HCT116 (cell line): ENCODE data around the gene CAT. TPM values are rescaled to one million over a fixed set of nuclear protein-coding genes. Genes with fewer than 3 reads are reported as not detected.

Experiments used
- ATAC-seq: fragments of 200-7000 bp; cut with Tn5 transposase; 2 replicates; pipeline ENCODE4 v1.9.1; 2020; ENCODE audit warnings: mild to moderate bottlenecking, moderate library complexity
- BruUV-seq: library from RNA; stranded (reverse); fragments of 400-500 nt; replicated peaks from 2 replicates; lab custom pipeline; 2021; lab: Mats Ljungman, UMichigan
- CTCF ChIA-PET: fragments of 300-600 bp; sonication (Branson Sonifier 250); formaldehyde crosslinking; loops from one replicate; lab custom pipeline; 2021; ENCODE audit warnings: antibody characterized with exemption; lab: Charles Lee
- POLR2A ChIA-PET: fragments of 300-600, 350-600 bp; sonication (Branson Sonifier 250); formaldehyde crosslinking; loops from one replicate; lab custom pipeline; 2021; ENCODE audit warnings: antibody characterized with exemption; lab: Charles Lee
- RAD21 ChIA-PET, 2 experiments: fragments of 300-600 bp; sonication (Branson Sonifier 250); formaldehyde crosslinking; loops; one replicate each; lab custom pipeline; 2023; ENCODE audit warnings: low total read pairs in 2 of 2; ENCODE audit not compliant: uncharacterized antibody in 2 of 2, unreplicated experiment in 2 of 2, low non-redundant PET in 1 of 2; lab: Charles Lee
- DNase-seq: peaks from one replicate; pipeline ENCODE4 v3.0.0-alpha.2; 2010; ENCODE audit warnings: low read depth, low spot score
- H2AFZ ChIP-seq: fragments of 200-600 bp; shearing (Covaris generic), sonication (generic); 2 replicates; pipeline ENCODE4 v1.6.1; 2017; ENCODE audit warnings: low read depth, mixed run types, mixed read lengths, antibody characterized with exemption, low read length; ENCODE audit not compliant: poor library complexity, severe bottlenecking
- H3K27ac ChIP-seq: 2 replicates; pipeline ENCODE4 v1.5.1; 2012; ENCODE audit warnings: low read depth, low read length
- H3K27me3 ChIP-seq: fragments of 200-600 bp; sonication (generic); 2 replicates; pipeline ENCODE4 v1.6.1; 2016; ENCODE audit warnings: mixed run types, low read length, mixed read lengths; ENCODE audit not compliant: insufficient read depth
- H3K36me3 ChIP-seq, 2 experiments: fragments of 200-500 bp in 1 of 2; fragments of 200-600 bp in 1 of 2; sonication (Bioruptor generic) in 1 of 2; sonication (generic) in 1 of 2; 2 replicates each; pipeline versions ENCODE4 v1.5.1 to v1.6.1; 2014 to 2016; ENCODE audit warnings: low read length in 2 of 2, inconsistent platforms in 1 of 2, mixed read lengths in 1 of 2, mixed run types in 1 of 2; ENCODE audit not compliant: insufficient read depth in 2 of 2, control insufficient read depth in 1 of 2
- H3K4me1 ChIP-seq, 2 experiments: fragments of 200-600 bp in 1 of 2; sonication (generic) in 1 of 2; 2 replicates each; pipeline versions ENCODE4 v1.5.1 to v1.6.1; 2012 to 2017; ENCODE audit warnings: low read length in 2 of 2, inconsistent platforms in 1 of 2, mild to moderate bottlenecking in 1 of 2, mixed read lengths in 1 of 2, mixed run types in 1 of 2, moderate library complexity in 1 of 2; ENCODE audit not compliant: insufficient read depth in 2 of 2, control insufficient read depth in 1 of 2
- H3K4me2 ChIP-seq: fragments of 200-600 bp; sonication (generic); 2 replicates; pipeline ENCODE4 v1.6.1; 2017; ENCODE audit warnings: mixed run types, low read length, mixed read lengths
- H3K4me3 ChIP-seq, 2 experiments: fragments of 200-600 bp in 1 of 2; sonication (generic) in 1 of 2; replicated peaks in 1 of 2; 2 replicates each; pipeline ENCODE4 v1.5.1; 2011 to 2016; ENCODE audit warnings: low read length in 2 of 2, control low read depth in 1 of 2, low read depth in 1 of 2, mild to moderate bottlenecking in 1 of 2, mixed read lengths in 1 of 2, mixed run types in 1 of 2
- H3K79me2 ChIP-seq: fragments of 200-600 bp; sonication (generic); 2 replicates; pipeline ENCODE4 v1.6.1; 2017; ENCODE audit warnings: mild to moderate bottlenecking, mixed run types, low read length, moderate library complexity, mixed read lengths; ENCODE audit not compliant: insufficient read depth
- H3K9ac ChIP-seq: fragments of 200-600 bp; sonication (generic); 2 replicates; pipeline ENCODE4 v1.6.1; 2016; ENCODE audit warnings: low read length, mixed read lengths
- H3K9me2 ChIP-seq: fragments of 200-600 bp; sonication (generic), shearing (Covaris generic); 2 replicates; pipeline ENCODE4 v1.6.1; 2017; ENCODE audit warnings: mixed run types, mild to moderate bottlenecking, moderate library complexity; ENCODE audit not compliant: insufficient read depth
- H3K9me3 ChIP-seq, 2 experiments: fragments of 200-500 bp in 1 of 2; fragments of 200-600 bp in 1 of 2; sonication (Bioruptor generic) in 1 of 2; sonication (generic) in 1 of 2; 2 replicates each; pipeline ENCODE4 v1.6.1; 2014 to 2017; ENCODE audit warnings: low read length in 2 of 2, mixed read lengths in 2 of 2, inconsistent platforms in 1 of 2, low read depth in 1 of 2, mild to moderate bottlenecking in 1 of 2, mixed run types in 1 of 2, moderate library complexity in 1 of 2; ENCODE audit not compliant: control insufficient read depth in 1 of 2, insufficient read depth in 1 of 2
- H4K20me1 ChIP-seq: fragments of 200-600 bp; sonication (generic), shearing (Covaris generic); 2 replicates; pipeline ENCODE4 v1.6.1; 2017; ENCODE audit warnings: mixed run types, mild to moderate bottlenecking, moderate library complexity; ENCODE audit not compliant: insufficient read depth
- CBX3 ChIP-seq: IDR thresholded peaks from 2 replicates; pipeline ENCODE4 v1.6.1; 2012; ENCODE audit warnings: low read depth
- CEBPB ChIP-seq: IDR thresholded peaks from 2 replicates; pipeline ENCODE4 v1.6.1; 2012; ENCODE audit warnings: low read depth
- EGR1 ChIP-seq: IDR thresholded peaks from 2 replicates; pipeline ENCODE4 v1.6.1; 2012; ENCODE audit warnings: low read depth
- ELF1 ChIP-seq: IDR thresholded peaks from 2 replicates; pipeline ENCODE4 v1.6.1; 2012; ENCODE audit warnings: low read depth, borderline replicate concordance
- EZH2 ChIP-seq: fragments of 200-600 bp; sonication (generic); IDR thresholded peaks from 2 replicates; pipeline ENCODE4 v1.6.1; 2017; ENCODE audit warnings: antibody characterized with exemption, mixed run types
- FOSL1 ChIP-seq: IDR thresholded peaks from 2 replicates; pipeline ENCODE4 v1.6.1; 2012; ENCODE audit warnings: low read depth
- JUND ChIP-seq: IDR thresholded peaks from 2 replicates; pipeline ENCODE4 v1.6.1; 2012
- POLR2A ChIP-seq: IDR thresholded peaks from 2 replicates; pipeline ENCODE4 v1.7.0; 2011; ENCODE audit warnings: borderline replicate concordance; ENCODE audit not compliant: insufficient read depth, insufficient read length; ENCODE audit errors: extremely low read depth
- POLR2AphosphoS5 ChIP-seq: IDR thresholded peaks from 2 replicates; pipeline ENCODE4 v1.6.1; 2011; ENCODE audit warnings: mild to moderate bottlenecking, low read depth, low read length, moderate library complexity
- RAD21 ChIP-seq: IDR thresholded peaks from 2 replicates; pipeline ENCODE4 v1.6.1; 2012; ENCODE audit warnings: low read depth, mild to moderate bottlenecking
- SP1 ChIP-seq: IDR thresholded peaks from 2 replicates; pipeline ENCODE4 v1.6.1; 2012; ENCODE audit warnings: low read depth
- SRF ChIP-seq: IDR thresholded peaks from 2 replicates; pipeline ENCODE4 v1.6.1; 2012; ENCODE audit warnings: low read depth
- ZFX ChIP-seq: fragments of 450-650 bp; IDR thresholded peaks from 2 replicates; pipeline ENCODE4 v1.6.1; 2017
- ZNF274 ChIP-seq: fragments of 200-500 bp; sonication (Bioruptor generic); IDR thresholded peaks from 2 replicates; pipeline ENCODE4 v1.6.1; 2014; ENCODE audit warnings: mild to moderate bottlenecking, low read depth, low read length, inconsistent platforms
- intact Hi-C: fragments of 100-400 bp; cut with micrococcal nuclease; formaldehyde crosslinking; loops from 2 replicates; pipeline ENCODE4 v1.10.0; 2022
- total RNA-seq: library from RNA; stranded (reverse); gene quantifications from one replicate; pipeline ENCODE4 v1.2.1, GENCODE V29; 2021; ENCODE audit not compliant: unreplicated experiment
- TF ChIP-seq, protein P1 (sequence below): IDR thresholded peaks from 2 replicates; pipeline ENCODE4 v1.6.1; 2011; ENCODE audit warnings: mild to moderate bottlenecking, low read length, moderate library complexity; ENCODE audit not compliant: insufficient replicate concordance; ENCODE audit errors: extremely low read depth
- TF ChIP-seq, protein P2 (sequence below): IDR thresholded peaks from 2 replicates; pipeline ENCODE4 v1.6.1; 2012; ENCODE audit warnings: low read depth

CAT gene
- total RNA-seq, 1 experiment from 2014 or later, result 50.9 TPM

DNA sequence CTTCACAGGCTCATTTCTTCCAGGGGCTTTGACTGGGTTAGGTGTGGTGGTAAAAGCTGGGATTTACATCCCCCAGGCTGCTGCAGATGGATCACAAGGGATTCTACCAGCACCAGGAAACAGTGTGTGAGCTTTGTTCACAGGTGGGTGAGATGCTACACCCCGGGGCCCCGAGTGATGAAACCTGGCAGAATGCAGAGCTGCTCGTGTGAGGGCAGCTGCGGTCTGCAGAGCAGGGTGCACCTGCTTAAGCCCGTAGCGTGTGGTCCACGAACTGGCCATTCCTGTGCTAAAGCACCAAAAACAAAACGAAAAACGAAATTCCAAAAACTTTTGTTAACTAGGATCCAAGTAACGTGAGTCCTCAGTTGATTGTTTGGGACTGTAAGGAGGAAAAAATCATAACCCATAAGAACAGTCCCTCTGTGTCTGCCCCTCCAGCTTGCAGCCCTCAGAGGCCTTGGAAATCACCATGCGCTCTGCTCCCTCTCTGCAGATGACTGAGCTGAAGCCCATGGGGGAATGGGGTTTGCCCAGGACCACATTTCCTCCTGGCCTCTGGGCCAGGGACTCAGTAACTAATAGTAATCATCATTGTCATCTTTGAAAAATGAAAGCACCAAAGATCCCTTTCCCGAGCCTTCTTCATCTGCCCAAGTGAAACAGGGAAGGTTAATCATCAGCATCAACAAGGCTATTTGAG is 50.3 kb downstream of the CAT start (continued):
- TF ChIP-seq, protein P1, sequence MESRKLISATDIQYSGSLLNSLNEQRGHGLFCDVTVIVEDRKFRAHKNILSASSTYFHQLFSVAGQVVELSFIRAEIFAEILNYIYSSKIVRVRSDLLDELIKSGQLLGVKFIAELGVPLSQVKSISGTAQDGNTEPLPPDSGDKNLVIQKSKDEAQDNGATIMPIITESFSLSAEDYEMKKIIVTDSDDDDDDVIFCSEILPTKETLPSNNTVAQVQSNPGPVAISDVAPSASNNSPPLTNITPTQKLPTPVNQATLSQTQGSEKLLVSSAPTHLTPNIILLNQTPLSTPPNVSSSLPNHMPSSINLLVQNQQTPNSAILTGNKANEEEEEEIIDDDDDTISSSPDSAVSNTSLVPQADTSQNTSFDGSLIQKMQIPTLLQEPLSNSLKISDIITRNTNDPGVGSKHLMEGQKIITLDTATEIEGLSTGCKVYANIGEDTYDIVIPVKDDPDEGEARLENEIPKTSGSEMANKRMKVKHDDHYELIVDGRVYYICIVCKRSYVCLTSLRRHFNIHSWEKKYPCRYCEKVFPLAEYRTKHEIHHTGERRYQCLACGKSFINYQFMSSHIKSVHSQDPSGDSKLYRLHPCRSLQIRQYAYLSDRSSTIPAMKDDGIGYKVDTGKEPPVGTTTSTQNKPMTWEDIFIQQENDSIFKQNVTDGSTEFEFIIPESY, result no peak

DNA sequence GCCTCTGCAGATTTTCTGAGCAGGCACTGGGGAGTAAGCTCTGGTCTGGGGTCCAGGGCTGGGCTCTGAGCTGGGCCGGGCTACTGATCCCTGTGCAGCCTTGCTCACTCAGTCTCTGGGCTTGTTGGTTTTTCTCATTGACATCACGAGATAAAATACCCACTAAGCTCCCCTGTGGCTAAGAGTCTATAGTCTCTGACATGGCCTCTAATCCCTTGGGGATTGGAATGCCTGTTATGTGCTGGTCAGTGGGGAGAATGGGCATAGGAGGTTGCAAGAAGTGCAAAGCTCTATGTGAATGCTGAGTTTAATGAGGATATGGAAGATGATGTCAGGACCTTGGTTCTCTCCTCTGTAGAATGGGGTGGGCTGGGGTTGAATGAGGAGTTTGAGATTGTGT is 51.6 kb downstream of the CAT start:
- CTCF ChIA-PET, result no interaction called here
- DNase-seq (no peak), ATAC-seq (no peak)
- no peaks in the 10 kb centered on the region for H3K36me3 ChIP-seq
- no peaks in the 10 kb centered on the region for H3K9me3 ChIP-seq
- H3K27me3 ChIP-seq, result no peaks in the 10 kb centered on the region
- peaks cover 19 to 30% of the 10 kb centered on the region in 2 experiments for H3K4me1 ChIP-seq
- no peak overlapping the region for H3K4me3 ChIP-seq
- H3K4me2 ChIP-seq, result no peak overlapping the region
- no peaks in the 10 kb centered on the region for H3K9me2 ChIP-seq
- POLR2A ChIA-PET, result no interaction called here
- H3K27ac ChIP-seq, result no peak overlapping the region
- no peaks in the 10 kb centered on the region for H3K79me2 ChIP-seq
- RAD21 ChIA-PET, result no interaction called here
- H4K20me1 ChIP-seq, result no peaks in the 10 kb centered on the region
- TF ChIP-seq, protein P1, result no peak
- TF ChIP-seq SRF (no peak), FOSL1 (no peak), ZFX (no peak), RAD21 (no peak), CBX3 (no peak), ELF1 (no peak), CEBPB (no peak), SP1 (no peak), ZNF274 (no peak), POLR2AphosphoS5 (no peak), EGR1 (no peak), POLR2A (no peak), EZH2 (no peak), JUND (no peak)
- TF ChIP-seq, protein P2, sequence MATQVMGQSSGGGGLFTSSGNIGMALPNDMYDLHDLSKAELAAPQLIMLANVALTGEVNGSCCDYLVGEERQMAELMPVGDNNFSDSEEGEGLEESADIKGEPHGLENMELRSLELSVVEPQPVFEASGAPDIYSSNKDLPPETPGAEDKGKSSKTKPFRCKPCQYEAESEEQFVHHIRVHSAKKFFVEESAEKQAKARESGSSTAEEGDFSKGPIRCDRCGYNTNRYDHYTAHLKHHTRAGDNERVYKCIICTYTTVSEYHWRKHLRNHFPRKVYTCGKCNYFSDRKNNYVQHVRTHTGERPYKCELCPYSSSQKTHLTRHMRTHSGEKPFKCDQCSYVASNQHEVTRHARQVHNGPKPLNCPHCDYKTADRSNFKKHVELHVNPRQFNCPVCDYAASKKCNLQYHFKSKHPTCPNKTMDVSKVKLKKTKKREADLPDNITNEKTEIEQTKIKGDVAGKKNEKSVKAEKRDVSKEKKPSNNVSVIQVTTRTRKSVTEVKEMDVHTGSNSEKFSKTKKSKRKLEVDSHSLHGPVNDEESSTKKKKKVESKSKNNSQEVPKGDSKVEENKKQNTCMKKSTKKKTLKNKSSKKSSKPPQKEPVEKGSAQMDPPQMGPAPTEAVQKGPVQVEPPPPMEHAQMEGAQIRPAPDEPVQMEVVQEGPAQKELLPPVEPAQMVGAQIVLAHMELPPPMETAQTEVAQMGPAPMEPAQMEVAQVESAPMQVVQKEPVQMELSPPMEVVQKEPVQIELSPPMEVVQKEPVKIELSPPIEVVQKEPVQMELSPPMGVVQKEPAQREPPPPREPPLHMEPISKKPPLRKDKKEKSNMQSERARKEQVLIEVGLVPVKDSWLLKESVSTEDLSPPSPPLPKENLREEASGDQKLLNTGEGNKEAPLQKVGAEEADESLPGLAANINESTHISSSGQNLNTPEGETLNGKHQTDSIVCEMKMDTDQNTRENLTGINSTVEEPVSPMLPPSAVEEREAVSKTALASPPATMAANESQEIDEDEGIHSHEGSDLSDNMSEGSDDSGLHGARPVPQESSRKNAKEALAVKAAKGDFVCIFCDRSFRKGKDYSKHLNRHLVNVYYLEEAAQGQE, result no peak
- no TSS peak for BruUV-seq
- H2AFZ ChIP-seq, result no peak overlapping the region
- no peak overlapping the region for H3K9ac ChIP-seq
- intact Hi-C loops, result loop anchor here (10.0 kb wide), 4 partner anchors 316 to 686 kb away; no protein-coding TSS in a partner anchor
